Measurements from ENCODE around the gene ARHGEF10L.

Gene ARHGEF10L

DNA sequence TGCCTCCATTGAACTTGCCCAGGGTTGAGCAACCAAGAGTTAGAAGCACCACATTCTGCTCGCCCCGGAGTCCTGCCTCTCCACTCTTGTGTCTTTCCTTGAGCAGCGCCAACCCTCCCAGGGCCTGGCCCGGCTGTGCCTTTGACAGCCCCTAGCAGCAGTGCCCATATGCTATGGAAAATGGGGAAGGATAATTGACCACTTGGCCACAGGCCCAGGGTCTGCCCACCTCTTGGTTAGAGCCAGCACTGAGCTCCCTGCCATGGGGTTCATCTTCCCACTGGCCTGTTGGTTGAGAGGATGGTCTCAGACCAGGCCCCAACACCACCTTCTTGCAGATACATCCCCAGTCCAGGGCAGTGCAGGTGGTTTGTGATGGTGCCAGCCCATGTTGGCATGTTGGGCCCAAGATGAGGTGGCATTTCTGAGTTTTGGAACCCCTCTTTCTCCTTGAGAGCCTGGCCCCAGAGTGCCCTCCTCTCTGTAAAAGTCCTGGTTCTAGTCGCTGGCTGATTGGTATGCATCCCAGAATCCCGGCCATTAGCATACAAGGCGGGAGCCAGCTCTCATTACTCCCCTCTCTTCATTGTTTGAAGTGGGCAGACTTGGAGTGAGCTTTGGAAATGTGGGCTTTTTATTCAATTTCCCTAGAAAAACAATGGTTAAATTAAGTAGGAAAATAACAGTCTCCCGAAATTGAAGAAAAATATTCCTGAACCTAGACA lies 7.6 kb downstream of the ARHGEF10L start:
- DNase-seq (ENCODE audit: low read depth in 2 of 3, low spot score in 2 of 3), result no peak

DNA sequence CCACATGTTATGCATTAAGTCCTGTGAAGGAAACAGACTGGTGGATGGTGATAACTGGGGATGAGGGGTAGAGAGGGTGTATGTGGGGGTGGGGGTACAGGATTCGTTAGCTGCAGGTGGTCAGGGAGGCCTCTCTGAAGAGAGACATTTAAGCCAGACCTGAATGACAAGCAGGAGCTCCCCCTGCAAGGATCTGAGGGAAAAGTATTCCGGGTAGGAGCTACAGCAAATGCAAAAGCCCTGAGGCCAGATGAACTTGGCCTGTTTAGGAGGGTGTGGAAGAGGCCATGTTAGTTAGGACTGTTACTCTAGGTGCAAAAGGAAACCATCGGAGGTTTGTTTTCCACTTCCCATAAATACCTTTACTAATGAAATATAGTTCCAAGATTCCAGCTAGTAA lies 9.9 kb downstream of the ARHGEF10L start:
- no peak for DNase-seq (ENCODE audit: low read depth in 2 of 3, low spot score in 2 of 3)

DNA sequence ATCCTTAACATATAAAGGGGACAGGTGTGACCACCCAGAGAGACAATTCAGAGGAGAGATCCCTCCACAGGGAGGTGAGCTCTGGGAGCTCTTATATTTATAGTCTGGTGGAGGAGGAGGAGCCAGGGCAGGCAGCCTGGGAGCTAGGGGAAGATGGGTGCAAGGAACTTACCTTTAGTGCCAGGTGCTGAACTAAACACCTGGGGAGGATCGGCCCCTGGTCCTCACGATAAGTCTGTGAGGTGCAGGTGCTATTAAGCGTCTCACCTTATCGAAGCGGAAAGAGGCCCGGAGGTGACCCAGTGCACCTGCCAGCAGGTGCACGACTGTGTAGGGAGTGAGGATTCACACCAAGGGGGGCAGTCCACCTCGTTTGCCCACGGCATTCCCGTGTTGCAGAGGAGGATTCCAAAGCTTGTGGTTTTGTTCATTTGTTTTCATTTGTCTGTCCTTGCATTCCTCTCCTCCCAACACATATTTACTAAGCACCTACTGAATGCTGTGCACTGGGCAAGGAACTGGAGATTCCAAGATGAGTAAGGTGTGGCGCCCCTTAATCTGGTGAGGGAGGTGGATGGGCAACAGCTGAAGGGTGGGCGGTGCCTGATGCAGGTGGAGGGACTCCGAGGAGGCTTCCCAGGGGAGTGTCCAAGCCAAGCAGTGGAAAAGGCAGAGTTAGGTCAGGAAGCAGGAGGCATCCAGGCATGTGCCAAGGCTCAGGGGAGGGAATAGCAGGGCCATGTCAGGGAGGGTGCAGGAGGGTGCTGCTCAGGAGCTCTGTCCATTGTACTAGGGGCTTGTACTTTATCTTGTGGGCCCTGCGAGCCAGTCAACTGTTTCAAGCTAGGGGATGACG lies 11.5 kb downstream of the ARHGEF10L start:
- DNase-seq (ENCODE audit: low read depth in 2 of 3, low spot score in 2 of 3), result no peak

DNA sequence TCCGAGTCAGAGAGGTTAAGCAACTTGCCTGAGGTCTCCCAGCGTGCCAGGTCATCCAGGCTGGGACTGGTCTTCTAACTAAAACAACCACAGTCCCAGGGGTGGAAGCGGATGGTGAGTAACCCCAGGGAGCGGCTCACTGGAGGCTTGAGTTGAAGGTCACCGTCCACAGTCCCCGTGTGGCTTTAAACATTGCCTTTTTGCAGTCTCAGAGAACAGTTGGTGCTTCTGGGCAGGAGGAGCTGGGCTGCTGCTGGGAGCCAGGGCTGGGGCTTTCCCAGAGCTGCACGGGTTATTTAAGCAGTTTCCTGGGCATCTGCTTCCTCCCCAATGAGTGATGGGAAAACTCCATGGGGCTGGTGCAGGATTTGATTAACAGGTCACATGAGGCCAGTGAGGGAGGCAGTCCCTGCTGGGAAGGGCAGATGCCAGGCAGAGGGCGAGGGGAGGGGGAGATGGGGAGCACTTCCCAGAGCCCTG lies 12.3 kb downstream of the ARHGEF10L start:
- no peak for DNase-seq (ENCODE audit: low read depth in 2 of 3, low spot score in 2 of 3)

GRCh38 chr1:17553975-17554700 lies 14.6 kb downstream of the ARHGEF10L start:
- DNase-seq (ENCODE audit: low read depth in 2 of 3, low spot score in 2 of 3), result no peak

- DNase-seq (ENCODE audit: low read depth in 2 of 3, low spot score in 2 of 3), result no peak
These were observed 15.5 kb downstream of the ARHGEF10L start for GRCh38 chr1:17554954-17555353.

- no peak for DNase-seq (ENCODE audit: low read depth in 2 of 3, low spot score in 2 of 3)
These were observed 18.5 kb downstream of the ARHGEF10L start for GRCh38 chr1:17557986-17558385.

DNA sequence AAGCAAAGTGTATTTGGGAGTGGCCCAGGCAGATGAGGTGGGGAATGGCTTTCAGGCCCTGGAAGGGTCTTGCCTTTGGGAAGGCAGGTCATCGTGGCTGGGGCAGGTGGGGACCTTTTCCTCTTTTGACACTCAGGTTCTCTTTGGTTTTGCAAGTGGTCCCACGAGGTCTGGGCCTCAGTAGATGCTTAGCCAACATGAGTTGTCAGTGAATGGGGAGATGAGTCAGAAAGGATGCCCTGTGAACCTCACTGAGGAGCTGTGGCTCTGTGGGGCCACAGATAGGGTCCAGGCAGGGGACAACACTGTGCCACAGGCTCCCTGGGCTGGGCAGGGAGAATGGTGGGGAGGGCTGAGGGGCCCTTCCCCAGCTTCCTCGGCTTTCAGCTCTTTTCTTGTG lies 19.0 kb downstream of the ARHGEF10L start:
- no peak for DNase-seq (ENCODE audit: low read depth in 2 of 3, low spot score in 2 of 3)

DNA sequence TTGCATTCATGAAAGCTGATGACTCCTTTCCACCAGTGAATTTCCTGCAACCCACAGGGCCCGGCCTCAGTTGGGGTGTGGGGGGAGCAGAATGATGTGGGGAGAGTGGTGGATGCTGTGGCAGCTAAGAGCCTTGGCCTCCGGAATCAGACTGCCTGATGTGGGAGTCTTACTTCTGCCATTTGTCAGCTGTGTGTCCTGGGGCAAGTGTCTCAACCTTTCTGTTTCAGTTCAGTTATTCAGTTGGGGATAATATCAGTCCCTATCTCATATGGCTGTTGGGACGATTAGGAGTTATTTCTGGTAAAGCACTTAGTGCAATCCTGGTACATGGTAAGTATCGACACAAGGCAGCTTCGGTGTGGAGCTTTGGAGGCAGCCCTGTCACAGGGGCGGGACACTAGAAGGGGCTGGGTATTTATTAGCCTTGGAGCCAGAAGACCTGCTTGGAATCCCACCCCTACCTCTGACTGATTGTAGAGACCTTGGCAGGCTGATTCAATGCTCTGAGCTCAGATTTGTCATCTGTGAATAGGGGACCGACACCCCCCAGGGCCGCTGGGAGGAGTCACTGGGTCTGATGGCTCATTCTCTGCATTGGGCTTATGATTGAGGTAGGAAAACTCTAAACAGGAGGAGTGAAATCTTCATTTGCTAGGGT lies 19.6 kb downstream of the ARHGEF10L start:
- DNase-seq (ENCODE audit: low read depth in 2 of 3, low spot score in 2 of 3), result no peak

GRCh38 chr1:17559615-17560419 lies 20.3 kb downstream of the ARHGEF10L start:
- no peak for DNase-seq (ENCODE audit: low read depth in 2 of 3, low spot score in 2 of 3)

DNA sequence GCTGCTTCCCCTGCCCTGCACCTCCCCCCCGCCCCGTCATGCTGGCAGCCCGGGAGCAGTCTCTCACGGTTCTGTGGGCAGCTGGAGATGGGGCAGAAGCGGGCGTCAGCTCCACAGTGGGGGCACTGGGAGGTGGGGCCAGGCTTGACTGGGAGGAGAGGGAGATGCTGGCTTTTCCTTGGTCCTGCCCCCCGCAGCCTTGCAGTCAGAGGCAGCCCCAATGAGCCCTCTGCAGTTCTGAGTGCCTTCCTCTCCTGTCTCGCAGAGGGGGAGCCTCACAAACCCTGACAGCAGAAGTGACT lies 21.7 kb downstream of the ARHGEF10L start:
- DNase-seq (ENCODE audit: low read depth in 2 of 3, low spot score in 2 of 3), result no peak

DNA sequence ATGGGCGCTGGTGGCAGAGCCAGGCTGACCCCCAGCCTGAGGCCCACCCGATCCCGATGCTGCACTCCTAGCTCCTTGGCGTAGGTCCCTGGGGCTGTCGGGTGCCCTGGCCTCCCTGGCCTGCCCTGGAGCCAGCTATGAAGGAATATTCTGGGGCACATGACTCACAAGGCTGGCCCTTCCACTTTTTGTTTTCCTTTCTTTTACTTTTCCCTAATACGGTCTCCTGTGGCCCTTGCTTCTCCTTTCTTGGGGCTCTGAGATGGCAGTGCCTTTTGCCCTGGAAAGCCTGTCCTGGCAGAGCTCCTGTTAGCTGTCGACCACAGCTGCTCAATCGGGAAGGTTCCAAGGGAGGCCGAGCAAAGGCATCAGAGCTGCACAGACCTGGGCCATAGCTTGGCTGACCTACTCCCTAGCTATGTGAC lies 22.1 kb downstream of the ARHGEF10L start:
- DNase-seq (ENCODE audit: low read depth in 2 of 3, low spot score in 2 of 3), result no peak

DNA sequence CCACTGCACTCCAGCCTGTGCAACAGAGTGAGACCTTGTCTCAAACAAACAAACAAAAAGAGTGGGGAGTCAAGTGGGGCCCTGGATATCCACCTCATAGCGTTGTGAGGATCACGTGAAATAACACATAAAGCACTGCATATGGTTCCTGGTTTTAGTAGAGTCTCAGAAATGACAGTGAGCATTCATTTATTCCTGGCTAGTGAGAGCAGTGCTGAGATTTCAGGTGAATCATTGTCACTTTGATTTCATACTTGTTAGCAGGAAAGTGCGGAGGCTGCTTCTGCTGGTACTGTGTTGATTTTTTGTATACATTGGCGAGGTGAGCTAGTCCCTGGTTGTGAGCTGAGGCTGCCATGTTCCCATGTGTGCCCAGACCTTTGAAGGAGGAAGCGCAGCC lies 22.9 kb downstream of the ARHGEF10L start:
- DNase-seq (ENCODE audit: low read depth in 2 of 3, low spot score in 2 of 3), result no peak

GRCh38 chr1:17563494-17564281 lies 24.2 kb downstream of the ARHGEF10L start:
- no peak for DNase-seq (ENCODE audit: low read depth in 2 of 3, low spot score in 2 of 3)

DNA sequence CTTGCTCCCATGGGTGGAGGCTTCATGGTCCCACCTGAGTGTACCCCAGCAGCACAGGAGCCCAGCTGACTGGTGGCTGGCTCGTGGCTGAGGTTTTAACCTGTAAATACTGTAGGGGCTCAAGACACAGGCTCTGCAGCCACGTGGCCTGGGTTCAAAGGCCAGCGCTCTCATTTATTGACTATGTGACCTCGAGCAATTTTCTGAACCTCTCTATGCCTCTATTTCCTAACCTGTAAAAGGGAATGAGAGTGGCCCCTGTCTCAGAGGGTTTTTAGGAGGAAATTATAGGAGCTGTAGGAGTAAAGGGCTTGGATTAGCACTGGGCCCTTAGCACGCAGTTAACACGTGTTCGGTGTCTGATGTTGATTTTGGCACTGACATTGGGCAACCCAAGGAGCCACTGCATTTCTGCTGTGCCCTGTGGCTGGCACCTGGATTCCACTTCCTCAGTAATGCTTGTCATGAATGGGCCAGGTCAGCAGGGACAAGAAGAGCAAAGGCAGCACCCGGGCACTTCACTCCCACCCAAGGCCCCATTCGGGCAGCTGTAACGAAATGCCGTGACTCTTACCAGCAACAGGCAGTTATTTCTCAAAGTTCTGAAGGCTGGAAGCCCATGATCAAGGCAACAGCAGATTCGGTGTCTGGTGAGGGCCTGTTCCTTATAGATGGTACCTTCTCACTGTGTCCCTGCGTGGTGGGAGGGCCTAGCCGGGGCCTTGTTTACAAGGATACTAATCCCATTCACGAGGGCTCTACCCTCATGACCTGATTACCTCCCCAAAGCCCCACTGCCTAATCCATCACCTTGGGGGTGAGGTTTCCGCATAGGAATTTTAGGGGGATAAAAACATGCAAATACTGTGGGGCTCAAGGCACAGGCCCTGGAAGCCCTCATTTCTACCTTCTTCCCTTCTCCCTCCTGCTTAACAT lies 25.2 kb downstream of the ARHGEF10L start:
- DNase-seq (ENCODE audit: low read depth in 2 of 3, low spot score in 2 of 3), result no peak

- DNase-seq (ENCODE audit: low read depth in 2 of 3, low spot score in 2 of 3), result no peak
These were observed 26.2 kb downstream of the ARHGEF10L start for GRCh38 chr1:17565461-17566252.

- no peak for DNase-seq (ENCODE audit: low read depth in 2 of 3, low spot score in 2 of 3)
These were observed 26.9 kb downstream of the ARHGEF10L start for GRCh38 chr1:17566417-17566816.

DNA sequence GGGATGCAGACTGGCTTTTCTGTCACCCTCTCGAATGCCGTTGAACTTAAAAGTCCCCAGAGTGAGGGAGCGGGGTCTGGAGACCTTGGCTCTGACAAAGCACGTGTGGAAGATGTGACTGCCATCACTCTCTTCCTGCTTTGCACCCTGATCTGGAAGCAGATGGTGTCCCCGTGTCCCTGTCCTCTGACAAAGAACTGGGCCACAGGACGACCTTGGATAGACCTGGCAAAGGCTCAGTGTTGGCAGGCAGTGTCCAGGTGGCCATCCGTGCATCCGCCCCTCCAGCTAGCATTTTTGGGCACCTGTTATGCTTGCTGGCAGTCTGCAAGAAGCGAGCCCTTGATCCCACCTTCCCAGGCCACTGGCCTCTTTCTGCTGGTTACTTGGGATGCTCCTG lies 27.4 kb downstream of the ARHGEF10L start:
- no peak for DNase-seq (ENCODE audit: low read depth in 2 of 3, low spot score in 2 of 3)
